GM21528 (cell line): ENCODE measurements around the gene COPA.
"Not testable (repeated sequence)": the region's sequence is repeated elsewhere in the genome, so short reads cannot be mapped to it uniquely, and the experiment has no call there.

Experiments
- ATAC-seq: cut with Tn5 transposase; IDR thresholded peaks from one replicate; pipeline ENCODE4 v1.9.1; 2021; ENCODE audit warnings: mild to moderate bottlenecking, moderate library complexity; ENCODE audit not compliant: unreplicated experiment, low FRiP score

The COPA gene

DNA sequence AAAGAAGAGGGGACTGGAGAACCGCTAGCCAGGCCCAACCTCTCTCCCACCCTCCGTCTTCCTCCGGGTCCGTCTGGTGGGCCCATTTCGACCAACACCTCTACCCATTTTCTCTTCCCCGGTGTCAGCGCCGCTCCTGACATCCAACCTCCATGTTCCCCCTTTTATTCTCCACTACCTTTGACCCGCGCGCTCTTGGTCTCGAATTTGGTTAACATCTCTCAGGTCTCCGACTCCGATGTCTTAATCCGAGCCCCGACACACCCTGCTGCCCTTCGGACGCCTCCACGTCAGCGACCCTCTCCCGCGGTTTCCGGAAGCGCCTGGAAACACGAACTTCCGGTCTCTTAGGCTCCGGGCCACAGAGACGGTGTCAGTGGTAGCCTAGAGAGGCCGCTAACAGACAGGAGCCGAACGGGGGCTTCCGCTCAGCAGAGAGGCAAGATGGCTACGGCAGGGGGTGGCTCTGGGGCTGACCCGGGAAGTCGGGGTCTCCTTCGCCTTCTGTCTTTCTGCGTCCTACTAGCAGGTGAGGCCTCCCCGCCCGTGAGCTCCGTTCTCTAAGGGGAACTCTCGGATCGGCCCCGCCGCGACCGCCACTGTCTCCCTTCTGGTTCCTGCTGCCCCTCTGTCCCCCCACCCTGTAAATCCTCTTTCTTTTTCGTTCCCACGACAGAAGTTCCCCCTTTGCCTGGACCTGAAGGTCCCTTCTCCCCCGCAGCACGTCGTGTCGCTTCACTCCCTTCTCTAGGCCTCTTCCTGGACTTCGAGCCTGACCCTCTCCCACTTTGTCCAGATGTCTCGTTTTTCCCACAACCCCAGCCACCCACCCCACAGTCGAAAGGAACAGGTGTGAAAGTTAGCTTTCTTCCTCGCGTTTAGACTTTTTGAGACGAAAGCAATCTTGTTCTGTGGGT is at the start of gene COPA, which contains the start of gene NCSTN:
Gene COPA, minus strand, starts transcription at position 298 of the 917 bp plus-strand sequence. Its CDS starts 80 bp downstream, at position 218.
Gene NCSTN, plus strand, starts transcription at position 431 of the 917 bp plus-strand sequence. Its CDS starts 14 bp downstream, at position 445.
- peak; percentile 93 for ATAC-seq

DNA sequence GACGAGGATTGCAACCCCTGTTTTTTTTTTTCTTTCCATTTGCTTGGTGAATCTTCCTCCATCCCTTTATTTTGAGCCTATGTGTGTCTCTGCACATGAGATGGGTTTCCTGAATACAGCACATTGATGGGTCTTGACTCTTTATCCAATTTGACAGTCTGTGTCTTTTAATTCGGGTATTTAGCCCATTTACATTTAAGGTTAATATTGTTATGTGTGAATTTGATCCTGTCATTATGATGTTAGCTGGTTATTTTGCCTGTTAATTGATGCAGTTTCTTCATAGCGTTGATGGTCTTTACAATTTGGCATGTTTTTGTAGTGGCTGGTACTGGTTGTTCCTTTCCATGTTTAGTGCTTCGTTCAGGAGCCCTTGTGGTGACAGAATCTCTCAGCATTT is 45.4 kb upstream of the COPA start:
- not testable (repeated sequence) for ATAC-seq

DNA sequence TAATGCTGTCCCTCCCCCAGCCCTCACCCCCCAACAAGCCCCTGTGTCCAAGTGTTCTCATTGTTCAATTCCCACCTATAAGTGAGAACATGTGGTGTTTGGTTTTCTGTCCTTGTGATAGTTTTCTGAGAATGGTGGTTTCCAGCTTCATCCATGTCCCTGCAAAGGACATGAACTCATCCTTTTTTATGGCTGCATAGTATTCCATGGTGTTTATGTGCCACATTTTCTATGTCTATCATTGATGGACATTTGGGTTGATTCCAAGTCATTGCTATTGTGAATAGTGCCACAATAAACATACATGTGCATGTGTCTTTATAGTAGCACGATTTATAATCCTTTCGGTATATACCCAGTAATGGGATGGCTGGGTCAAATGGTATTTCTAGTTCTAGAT is 41.8 kb upstream of the COPA start:
- not testable (repeated sequence) for ATAC-seq

DNA sequence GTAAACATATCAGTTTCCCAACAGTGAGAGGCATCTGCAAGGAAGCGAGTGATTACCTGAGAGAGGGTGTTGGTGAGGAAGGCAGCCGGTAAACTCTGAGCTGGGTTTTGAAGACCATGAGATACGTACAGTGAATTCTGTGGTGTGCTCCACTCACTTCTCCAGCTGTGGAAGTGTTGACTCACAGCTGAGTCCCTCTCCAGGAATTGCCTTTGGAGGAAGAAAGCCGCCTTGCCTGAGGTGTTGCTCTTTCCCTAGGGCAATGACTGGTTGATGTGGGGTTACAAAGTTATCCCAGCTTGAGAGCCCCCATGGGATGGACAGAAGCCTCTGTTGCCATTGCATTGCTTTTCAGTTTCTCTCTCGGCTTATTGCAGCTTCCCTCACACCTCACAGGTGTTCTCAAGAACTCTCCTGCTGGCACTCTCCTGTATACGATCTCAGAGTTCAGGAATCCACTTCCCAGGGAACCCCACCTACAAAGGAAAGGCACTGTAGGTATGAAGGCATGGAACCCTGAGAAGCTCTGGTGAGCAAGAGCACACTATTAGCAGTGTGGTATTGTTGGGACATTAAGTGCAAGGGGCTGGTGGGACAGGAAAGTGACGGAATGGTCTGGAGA is 34.6 kb upstream of the COPA start:
- ATAC-seq: no peak

DNA sequence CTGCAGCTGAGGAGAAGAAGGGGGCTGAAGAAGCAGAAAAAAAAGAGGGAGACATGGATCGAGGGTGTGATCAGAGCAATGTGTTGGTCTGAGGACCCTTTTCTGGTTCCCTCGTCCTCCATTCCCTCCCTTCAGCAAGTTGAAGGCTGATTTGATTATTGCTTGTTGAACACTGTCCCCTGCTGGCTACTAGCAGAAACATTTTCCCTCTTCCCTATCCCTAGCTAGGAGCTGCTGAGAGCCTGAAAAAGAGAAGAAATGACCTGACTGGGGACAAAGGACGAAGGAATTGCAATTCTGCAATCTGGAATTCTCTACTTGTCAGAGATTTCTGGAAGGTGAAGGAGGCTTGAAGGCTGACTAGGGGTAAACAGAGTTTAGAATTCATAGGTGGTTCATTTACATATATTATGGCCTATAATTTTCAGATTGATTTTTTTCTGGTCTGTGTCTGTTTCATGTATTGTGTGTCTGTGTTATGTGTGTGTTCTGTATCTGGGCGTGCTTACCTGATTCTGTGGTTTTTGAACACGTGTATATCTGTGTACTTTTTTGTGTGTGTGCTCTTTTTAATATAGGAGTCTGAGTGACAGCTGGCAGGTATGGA is 33.6 kb upstream of the COPA start:
- ATAC-seq: no peak

DNA sequence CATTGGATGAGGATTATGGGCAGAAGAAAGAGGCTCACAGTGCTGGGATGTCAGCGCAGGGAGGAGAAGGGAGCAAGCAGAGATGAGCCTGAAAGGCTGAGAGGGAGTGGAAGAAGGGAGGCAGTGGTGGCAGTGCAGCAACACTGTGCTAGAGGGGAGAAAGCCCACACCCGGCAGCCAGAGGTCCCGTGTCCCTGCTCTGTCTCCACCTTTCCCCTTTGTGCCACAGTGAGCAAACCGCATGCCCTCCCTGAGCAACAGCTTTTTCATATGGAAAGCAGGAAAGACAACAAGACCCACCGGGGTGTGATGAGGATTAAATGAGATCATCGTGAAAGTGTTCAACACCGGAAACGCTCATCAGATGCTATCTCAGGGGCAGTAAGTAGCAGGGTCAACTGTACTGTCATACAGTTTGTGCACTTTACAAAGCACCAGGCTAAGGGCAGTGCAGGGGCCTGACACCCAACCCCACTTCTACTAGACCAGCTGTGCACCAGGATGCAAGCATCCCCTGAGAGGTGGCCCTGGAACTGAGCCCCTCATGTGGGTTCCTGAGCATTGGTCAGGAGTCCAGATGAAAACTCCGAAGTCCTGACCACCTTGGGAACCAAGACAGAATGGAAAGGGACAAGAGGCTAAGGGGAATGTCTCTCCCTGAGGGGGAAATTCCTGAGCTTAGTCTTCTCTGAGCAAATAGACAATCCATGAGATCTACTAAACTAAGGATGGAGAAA is 32.9 kb upstream of the COPA start:
- no peak for ATAC-seq

DNA sequence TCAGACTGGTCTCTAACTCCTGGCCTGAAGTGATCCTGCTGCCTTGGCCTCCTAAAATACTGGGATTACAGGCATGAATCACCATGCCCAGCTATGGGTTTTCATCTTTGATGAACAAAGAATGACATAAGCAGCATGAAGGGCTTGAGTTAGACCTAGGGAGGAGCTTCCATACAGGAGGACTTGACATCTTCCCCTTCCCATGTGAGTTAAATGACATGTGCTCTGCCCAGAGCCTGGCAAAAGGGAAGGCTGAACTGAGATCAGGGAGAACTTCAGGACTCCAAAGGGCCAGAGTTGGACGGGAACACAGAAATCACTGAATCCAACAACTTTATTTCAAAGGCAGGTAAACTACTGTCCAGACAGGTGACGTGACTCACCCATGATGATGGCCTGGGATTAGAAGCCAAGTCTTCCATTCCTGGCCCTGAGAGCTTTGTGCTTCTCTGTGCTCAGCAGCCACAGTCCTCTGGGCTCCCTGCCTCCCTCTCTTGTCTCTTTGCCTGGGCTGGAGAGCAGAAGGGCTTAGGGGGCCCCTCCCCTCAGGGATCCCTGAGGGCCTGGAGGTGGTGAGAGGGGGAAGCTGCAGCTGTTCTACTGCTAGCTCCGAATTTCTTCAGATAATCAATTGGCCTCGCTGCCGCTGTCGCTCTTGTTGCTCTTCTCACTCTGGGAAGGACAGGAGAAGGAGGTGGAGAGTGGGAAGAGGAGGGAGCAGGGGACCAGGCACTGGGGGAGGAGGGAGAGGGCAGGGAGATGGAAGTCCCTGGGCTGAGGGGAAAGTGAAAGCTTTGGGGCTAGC is 31.5 kb upstream of the COPA start:
- no peak for ATAC-seq

DNA sequence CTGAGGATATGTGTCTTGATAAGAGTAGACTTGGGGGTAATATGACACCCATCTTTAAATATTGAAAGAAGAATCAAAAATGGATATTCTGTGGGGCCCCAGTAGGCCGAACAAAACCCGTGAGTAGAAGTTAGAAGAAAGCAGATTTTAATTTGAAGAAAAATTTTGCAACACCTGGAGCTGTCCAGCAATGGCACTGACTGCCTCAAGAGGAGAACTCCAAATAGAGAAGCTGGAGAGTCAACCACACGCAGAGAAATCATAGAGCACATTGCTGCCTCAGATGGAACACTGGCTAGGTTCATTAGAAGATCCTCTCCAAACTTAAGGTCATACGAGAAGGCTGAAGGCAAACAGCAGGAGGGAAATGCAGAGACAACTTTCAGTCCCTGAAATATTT is 30.6 kb upstream of the COPA start:
- ATAC-seq: no peak

DNA sequence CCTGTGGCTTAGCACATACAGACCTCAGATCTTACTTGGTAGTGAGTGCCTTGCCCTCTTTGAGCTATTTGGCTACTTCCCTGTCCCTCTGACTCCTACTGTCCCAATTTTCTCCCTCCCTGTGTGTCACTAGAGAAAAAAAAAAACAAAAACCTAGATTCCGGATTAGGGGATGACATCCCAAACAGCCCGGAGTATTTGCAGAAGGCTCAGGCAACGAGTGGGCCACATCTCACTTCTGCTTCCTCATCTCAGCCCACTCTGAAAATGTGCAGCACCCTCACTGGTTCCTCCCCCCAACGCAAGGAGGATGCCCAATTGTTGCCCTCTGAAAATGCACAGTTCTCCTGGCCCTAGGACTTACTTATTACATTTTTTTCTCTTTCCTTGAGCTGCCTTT is 28.7 kb upstream of the COPA start:
- no peak for ATAC-seq

DNA sequence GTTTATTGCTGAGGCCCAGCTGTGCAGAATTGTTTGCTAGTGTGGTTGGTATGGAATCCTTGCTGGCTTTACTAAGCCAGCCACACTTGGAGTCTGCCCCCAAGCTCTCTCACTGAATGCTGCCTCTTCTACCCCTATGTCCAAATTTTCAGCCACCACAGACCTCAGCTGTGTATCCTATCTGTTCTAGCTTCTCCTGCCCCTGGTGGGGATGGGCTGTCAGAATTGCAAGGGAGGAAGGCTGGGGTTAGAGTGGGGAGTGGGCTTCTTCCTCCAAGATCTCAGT is 28.2 kb upstream of the COPA start:
- no peak for ATAC-seq

DNA sequence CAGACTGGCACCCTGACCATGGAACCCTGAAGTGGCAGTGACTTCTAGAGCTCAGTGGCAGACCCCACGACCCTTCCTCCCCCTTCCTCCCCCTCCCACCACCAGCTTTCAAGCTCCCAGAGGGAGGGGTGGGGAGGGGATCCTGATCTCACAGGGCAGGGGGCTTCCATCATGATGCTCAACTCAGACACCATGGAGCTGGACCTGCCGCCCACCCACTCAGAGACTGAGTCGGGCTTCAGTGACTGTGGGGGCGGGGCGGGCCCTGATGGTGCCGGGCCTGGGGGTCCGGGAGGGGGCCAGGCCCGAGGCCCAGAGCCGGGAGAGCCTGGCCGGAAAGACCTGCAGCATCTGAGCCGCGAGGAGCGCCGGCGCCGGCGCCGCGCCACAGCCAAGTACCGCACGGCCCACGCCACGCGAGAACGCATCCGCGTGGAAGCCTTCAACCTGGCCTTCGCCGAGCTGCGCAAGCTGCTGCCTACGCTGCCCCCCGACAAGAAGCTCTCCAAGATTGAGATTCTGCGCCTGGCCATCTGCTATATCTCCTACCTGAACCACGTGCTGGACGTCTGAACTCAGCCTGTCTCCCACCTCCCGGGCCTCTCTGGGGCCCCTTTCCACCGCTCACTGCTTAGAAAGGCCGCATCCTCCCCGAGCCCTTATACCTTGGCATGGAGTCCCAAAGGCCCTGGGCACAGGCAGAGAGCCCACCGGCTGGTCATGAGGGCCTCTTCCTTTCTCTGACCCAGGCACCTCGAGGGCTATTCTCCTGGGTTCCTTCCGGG is 27.7 kb upstream of the COPA start:
- ATAC-seq: no peak

DNA sequence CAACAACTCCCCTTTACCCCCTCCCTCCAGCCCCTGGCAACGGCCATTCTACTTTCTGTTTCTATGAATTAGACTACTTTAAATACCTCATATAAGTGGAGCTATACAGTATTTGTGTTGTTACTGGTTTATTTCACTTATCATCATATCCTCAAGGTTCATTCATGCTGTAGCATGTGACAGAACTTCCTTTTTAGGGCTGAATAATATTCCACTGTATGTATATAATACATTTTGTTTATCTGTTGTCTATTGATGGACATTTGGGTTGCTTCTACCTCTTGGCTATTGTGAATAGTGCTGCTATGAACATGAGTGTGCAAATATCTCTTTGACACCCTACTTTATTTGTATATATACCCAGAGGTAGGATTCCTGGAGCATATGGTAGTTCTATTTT is 26.0 kb upstream of the COPA start:
- no peak for ATAC-seq

DNA sequence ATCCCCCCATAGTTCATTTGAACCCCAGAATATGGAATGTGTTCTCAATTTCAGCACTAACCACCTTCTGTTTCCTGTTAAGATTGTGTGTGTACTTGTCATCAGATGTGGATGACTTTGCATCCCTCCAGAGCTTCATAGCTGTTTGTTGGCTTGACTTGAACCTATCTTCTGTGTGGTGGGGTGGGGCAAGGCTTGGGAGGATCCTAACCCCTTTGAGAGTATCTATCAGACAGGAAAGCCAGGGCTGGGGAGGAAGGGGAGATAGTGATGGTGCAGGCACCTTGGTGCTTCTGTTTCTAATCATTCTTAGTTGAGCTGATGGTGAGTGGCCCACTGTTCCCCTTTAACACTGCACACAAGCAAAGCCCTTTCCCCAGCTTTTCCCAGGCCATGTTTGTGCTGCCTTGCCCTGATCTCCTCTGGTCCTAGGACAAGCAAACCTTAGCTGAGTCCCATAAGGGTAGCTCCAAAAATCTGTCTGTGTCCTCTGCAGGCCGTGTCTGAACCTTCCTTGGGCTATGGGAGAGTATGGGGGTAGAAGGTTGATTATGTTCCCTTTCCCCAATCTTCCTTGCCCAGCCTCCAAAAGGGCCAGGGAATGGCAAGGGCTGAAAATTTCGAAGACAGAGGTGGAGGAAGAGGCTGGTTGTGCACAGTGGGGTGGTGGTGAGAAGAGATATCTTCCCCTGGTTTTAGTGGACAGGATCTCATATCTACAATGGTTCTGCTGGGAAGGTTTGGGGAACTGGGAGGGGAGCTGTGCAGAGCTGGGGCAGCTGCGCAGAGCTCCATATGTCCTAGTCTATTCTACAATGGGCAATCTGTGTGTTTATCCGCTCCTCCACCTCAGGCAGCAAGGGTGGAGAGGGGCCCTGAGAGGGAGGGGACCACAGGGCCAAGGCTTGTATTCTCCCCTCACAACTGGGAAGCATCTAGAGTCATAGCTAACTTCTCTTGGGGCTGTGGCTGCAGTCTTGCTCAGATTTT is 25.2 kb upstream of the COPA start:
- ATAC-seq: no peak

DNA sequence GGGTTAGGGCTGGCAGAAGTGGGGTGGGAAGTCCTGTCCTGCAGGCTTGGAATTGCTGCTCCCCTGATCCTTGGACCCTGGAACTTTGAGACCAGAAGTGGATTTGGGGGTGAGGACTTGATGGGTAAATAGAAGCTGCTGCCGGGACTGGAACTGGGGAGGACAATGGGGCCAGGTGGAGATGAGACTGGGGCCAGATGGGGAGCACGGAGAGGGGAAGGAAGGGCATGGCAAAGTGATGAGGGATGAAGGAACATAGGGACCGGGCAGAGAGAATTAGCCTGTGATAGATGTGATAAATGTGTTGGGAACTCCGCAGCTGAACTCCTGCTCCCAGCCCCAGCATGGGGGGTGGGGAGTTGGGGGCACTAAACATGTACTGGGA is 24.5 kb upstream of the COPA start:
- ATAC-seq: no peak

DNA sequence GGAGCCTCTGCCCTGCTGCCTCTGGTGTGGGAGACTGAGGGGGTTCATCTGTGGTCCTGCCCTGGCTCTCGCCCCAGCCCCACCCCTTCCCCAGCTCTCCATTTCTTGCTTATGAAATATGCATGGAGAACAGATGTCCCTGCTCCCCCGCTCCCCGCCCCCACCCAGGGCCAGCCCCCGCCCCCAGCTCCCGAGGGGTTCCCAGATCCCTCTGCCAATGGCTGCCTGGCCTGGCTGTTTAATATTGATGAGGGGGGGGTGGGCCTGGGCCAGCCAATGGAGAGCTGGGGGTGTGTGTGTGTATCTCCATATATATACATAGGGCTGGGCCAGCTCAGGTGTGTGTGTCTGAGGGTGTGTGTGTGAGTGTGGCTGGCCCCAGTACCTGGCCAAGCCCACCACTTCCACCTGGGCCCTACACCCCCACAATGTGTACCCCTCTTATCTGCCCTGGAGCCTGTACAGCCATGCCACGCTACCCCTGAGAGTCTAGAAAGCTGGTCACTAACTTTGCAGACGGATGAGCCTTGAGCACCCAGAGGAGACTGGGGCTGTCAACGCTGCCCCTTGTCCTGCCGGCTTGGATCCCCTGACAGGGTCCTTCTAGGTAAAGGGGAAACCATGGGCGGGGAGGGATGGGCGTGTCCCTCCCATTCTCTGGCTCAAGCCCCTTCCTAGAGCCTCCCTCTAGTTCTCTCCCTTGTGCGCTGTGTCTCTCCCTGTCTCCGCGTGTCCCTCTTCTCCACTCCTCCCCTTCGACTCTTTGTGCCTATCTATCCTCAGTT is 23.9 kb upstream of the COPA start, which contains the start of gene NHLH1:
Gene NHLH1, plus strand, starts transcription at position 341 of the 785 bp plus-strand sequence. CDS start 3,661 bp downstream, outside the sequence.
- ATAC-seq: no peak

DNA sequence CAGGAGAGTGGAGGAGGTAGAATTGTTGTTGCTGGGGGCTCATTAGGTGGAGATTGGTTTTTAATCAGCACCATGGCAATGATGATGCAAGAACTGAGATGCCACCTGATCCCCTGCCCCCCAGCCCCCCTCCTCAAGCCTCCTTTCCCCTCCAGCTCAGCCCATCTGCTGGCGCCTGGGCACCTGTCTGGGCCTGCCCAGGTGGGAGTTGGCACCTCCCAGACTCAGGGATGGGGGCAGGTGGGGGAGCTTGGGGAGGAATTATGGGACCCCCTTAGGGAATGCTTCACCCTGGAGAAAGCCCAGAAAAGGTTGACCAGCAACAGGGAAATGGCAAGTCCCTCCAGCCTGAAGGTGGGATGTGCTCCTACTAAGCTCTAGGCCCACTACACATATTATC is 22.3 kb upstream of the COPA start:
- ATAC-seq: no peak
